ENCODE measurements around the gene TEX22. TPM values are rescaled to one million over a fixed set of nuclear protein-coding genes. Genes with fewer than 3 reads are reported as not detected.

TEX22 gene
- polyA plus RNA-seq, 6 donors from 2014 or later: 0.21 to 0.77 (median 0.65) TPM; not detected in 3

- Mint-ChIP-seq H3K4me1 (peaks cover 15 to 20% (median 17%) of the 10 kb centered on the region in 3 donors), H3K36me3 (peaks cover 3 to 8% of the 10 kb centered on the region in 2 donors), H3K27ac (no peak overlapping the region), H3K27me3 (no peaks in the 10 kb centered on the region), H3K4me3 (no peak overlapping the region), H3K9me3 (no peaks in the 10 kb centered on the region)
- DNase-seq (no peak), ATAC-seq (ENCODE audit: low read depth in 2 of 2) (no peak)
Measured at GRCh38 chr14:105439710-105440553, 41.6 kb downstream of the TEX22 start.

- H3K4me3 Mint-ChIP-seq: no peak overlapping the region
- no peaks in the 10 kb centered on the region for H3K9me3 Mint-ChIP-seq
- H3K27ac Mint-ChIP-seq: no peak overlapping the region
- ATAC-seq (ENCODE audit: low read depth in 2 of 2) (no peak), DNase-seq (no peak)
- H3K27me3 Mint-ChIP-seq: no peaks in the 10 kb centered on the region
- peaks cover 3 to 8% of the 10 kb centered on the region in 2 donors for H3K36me3 Mint-ChIP-seq
- peaks cover 11 to 17% (median 14%) of the 10 kb centered on the region in 3 donors for H3K4me1 Mint-ChIP-seq
Measured at GRCh38 chr14:105440554-105440900, 42.2 kb downstream of the TEX22 start.

GRCh38 chr14:105440992-105441391 lies 42.7 kb downstream of the TEX22 start:
- peaks cover 8 to 12% (median 9%) of the 10 kb centered on the region in 3 donors for H3K4me1 Mint-ChIP-seq
- ATAC-seq (ENCODE audit: low read depth in 2 of 2) (no peak), DNase-seq (no peak)
- no peak overlapping the region for H3K4me3 Mint-ChIP-seq
- H3K27me3 Mint-ChIP-seq: no peaks in the 10 kb centered on the region
- H3K36me3 Mint-ChIP-seq: peaks cover 3 to 8% of the 10 kb centered on the region in 2 donors
- no peaks in the 10 kb centered on the region for H3K9me3 Mint-ChIP-seq
- no peak overlapping the region for H3K27ac Mint-ChIP-seq

- ATAC-seq (ENCODE audit: low read depth in 2 of 2): no peak
- H3K27me3 Mint-ChIP-seq: no peaks in the 10 kb centered on the region
- DNase-seq: no peak
- H3K4me3 Mint-ChIP-seq: peak overlapping the region in 1 of 8 donors; percentile 20
- no peaks in the 10 kb centered on the region for H3K9me3 Mint-ChIP-seq
- H3K36me3 Mint-ChIP-seq: peaks cover 3 to 8% of the 10 kb centered on the region in 2 donors
- H3K4me1 Mint-ChIP-seq: peaks cover 4% of the 10 kb centered on the region in 3 donors
- H3K27ac Mint-ChIP-seq: peak overlapping the region in 2 of 6 donors; percentile 1 to 64
Measured at GRCh38 chr14:105442125-105442524, 43.8 kb downstream of the TEX22 start.

GRCh38 chr14:105442834-105443233 lies 44.5 kb downstream of the TEX22 start:
- Mint-ChIP-seq H3K4me3 (no peak overlapping the region), H3K9me3 (no peaks in the 10 kb centered on the region)
- ATAC-seq (ENCODE audit: low read depth in 2 of 2): no peak

GRCh38 chr14:105444859-105445258 lies 46.5 kb downstream of the TEX22 start:
- Mint-ChIP-seq H3K27ac (no peak overlapping the region), H3K4me1 (peaks cover 4 to 6% (median 5%) of the 10 kb centered on the region in 3 donors), H3K9me3 (no peaks in the 10 kb centered on the region), H3K27me3 (no peaks in the 10 kb centered on the region), H3K4me3 (no peak overlapping the region), H3K36me3 (peaks cover 3 to 8% of the 10 kb centered on the region in 2 donors)
- no peak for DNase-seq
- ATAC-seq (ENCODE audit: low read depth in 2 of 2): no peak

More at GRCh38 chr14:105442834-105443233, 44.5 kb downstream of the TEX22 start:
- peaks cover 2 to 4% (median 4%) of the 10 kb centered on the region in 3 donors for H3K4me1 Mint-ChIP-seq
- no peak for DNase-seq
- no peaks in the 10 kb centered on the region for H3K27me3 Mint-ChIP-seq
- peak overlapping the region in 1 of 6 donors; percentile 21 for H3K27ac Mint-ChIP-seq
- H3K36me3 Mint-ChIP-seq: peaks cover 3 to 8% of the 10 kb centered on the region in 2 donors

- DNase-seq (no peak), ATAC-seq (ENCODE audit: low read depth in 2 of 2) (no peak)
- Mint-ChIP-seq H3K36me3 (peaks cover 3 to 8% of the 10 kb centered on the region in 2 donors), H3K4me3 (no peak overlapping the region), H3K27me3 (no peaks in the 10 kb centered on the region), H3K4me1 (peaks cover 4 to 6% (median 5%) of the 10 kb centered on the region in 3 donors), H3K9me3 (no peaks in the 10 kb centered on the region), H3K27ac (no peak overlapping the region)
Measured at GRCh38 chr14:105445290-105445689, 47.0 kb downstream of the TEX22 start.

- H3K27me3 Mint-ChIP-seq: no peaks in the 10 kb centered on the region
- H3K4me3 Mint-ChIP-seq: no peak overlapping the region
- H3K36me3 Mint-ChIP-seq: peaks cover 3 to 8% of the 10 kb centered on the region in 2 donors
- ATAC-seq (ENCODE audit: low read depth in 2 of 2) (no peak), DNase-seq (no peak)
- H3K9me3 Mint-ChIP-seq: no peaks in the 10 kb centered on the region
- peaks cover 4 to 6% (median 5%) of the 10 kb centered on the region in 3 donors for H3K4me1 Mint-ChIP-seq
- H3K27ac Mint-ChIP-seq: no peak overlapping the region
Measured at GRCh38 chr14:105445901-105446845, 47.8 kb downstream of the TEX22 start.

- DNase-seq: no peak
- no peaks in the 10 kb centered on the region for H3K27me3 Mint-ChIP-seq
- ATAC-seq (ENCODE audit: low read depth in 2 of 2): no peak
- no peak overlapping the region for H3K4me3 Mint-ChIP-seq
- peaks cover under 1 to 6% (median 3%) of the 10 kb centered on the region in 3 donors for H3K4me1 Mint-ChIP-seq
- no peak overlapping the region for H3K27ac Mint-ChIP-seq
- H3K36me3 Mint-ChIP-seq: peaks cover 0 to 2% of the 10 kb centered on the region in 2 donors
- no peaks in the 10 kb centered on the region for H3K9me3 Mint-ChIP-seq
Measured at GRCh38 chr14:105446971-105447370, 48.6 kb downstream of the TEX22 start.

- H3K27me3 Mint-ChIP-seq: no peaks in the 10 kb centered on the region
- H3K9me3 Mint-ChIP-seq: no peaks in the 10 kb centered on the region
- ATAC-seq (ENCODE audit: low read depth in 2 of 2) (no peak), DNase-seq (no peak)
- peaks cover 0 to 6% of the 10 kb centered on the region in 2 donors for H3K36me3 Mint-ChIP-seq
- no peak overlapping the region for H3K4me3 Mint-ChIP-seq
- H3K27ac Mint-ChIP-seq: no peak overlapping the region
- H3K4me1 Mint-ChIP-seq: peaks cover 3 to 6% (median 4%) of the 10 kb centered on the region in 3 donors
Measured at GRCh38 chr14:105447651-105448640, 49.6 kb downstream of the TEX22 start.

- Mint-ChIP-seq H3K4me3 (no peak overlapping the region), H3K36me3 (peaks cover 0 to 6% of the 10 kb centered on the region in 2 donors), H3K4me1 (peaks cover 3 to 6% (median 4%) of the 10 kb centered on the region in 3 donors), H3K27ac (peak overlapping the region in 1 of 6 donors; percentile 63), H3K9me3 (no peaks in the 10 kb centered on the region), H3K27me3 (no peaks in the 10 kb centered on the region)
- DNase-seq (peak; percentile 57), ATAC-seq (ENCODE audit: low read depth in 2 of 2) (peak; percentile 97 to 99)
Measured at GRCh38 chr14:105448706-105449111, 50.4 kb downstream of the TEX22 start.

GRCh38 chr14:105449276-105450122 lies 51.2 kb downstream of the TEX22 start:
- ATAC-seq (ENCODE audit: low read depth in 2 of 2): no peak
- Mint-ChIP-seq H3K9me3 (no peaks in the 10 kb centered on the region), H3K36me3 (peaks cover 0 to 6% of the 10 kb centered on the region in 2 donors), H3K27me3 (no peaks in the 10 kb centered on the region), H3K27ac (peak overlapping the region in 1 of 6 donors; percentile 84), H3K4me1 (peaks cover 3 to 7% (median 6%) of the 10 kb centered on the region in 3 donors), H3K4me3 (no peak overlapping the region)
- DNase-seq: no peak
